ENCODE measurements around the gene DCUN1D5. TPM values are rescaled to one million over a fixed set of nuclear protein-coding genes. Genes with fewer than 3 reads are reported as not detected.

Gene DCUN1D5
- total and polyA plus RNA-seq, 2 of the 13 experiments (the other 11 are each of a cell fraction or from before 2014, with no cell fraction given), result 32.9 to 46.7 TPM

DNA sequence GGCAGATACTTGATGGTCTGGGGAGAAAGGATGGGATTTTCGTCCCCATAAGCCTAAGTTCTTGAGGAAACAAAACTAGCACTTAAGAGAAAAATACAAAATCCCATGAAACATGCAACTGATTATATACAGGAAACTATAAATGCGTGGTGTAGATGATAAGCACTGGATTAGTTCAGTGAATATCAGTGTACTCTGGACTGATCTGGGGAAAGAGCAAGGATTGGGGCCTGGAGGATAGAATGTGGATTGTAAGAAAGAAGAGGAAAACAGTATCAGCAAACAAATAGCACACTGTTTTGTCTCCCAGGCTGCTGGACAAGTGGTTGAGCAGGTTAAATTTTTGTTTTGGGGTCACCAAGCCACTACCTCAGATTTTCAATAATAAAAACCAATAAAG lies 49.8 kb downstream of the DCUN1D5 start:
- H2AFZ ChIP-seq (ENCODE audit: low read length), result no peak overlapping the region
- 11% methylated on average over 2 of the region's 2 CpGs for WGBS (ENCODE audit: low lambda C conversion rate)
- H3K9me3 ChIP-seq (ENCODE audit: low read length), result no peaks in the 10 kb centered on the region
- ATAC-seq (no peak), DNase-seq (ENCODE audit: low spot score) (no peak), FAIRE-seq (no peak)
- no peaks in the 10 kb centered on the region for H3K4me1 ChIP-seq (ENCODE audit: insufficient read depth, low read length)
- no peak overlapping the region for H3K4me2 ChIP-seq (ENCODE audit: low read depth, low read length)
- BruUV-seq (replicated peaks), result no TSS peak
- ChIA-PET CTCF (ENCODE audit: low intra/inter-chr PET ratio, low total read pairs) (no interaction called here), POLR2A (no interaction called here)
- H3K27me3 ChIP-seq (ENCODE audit: control insufficient read depth in 1 of 2, insufficient read depth in 2 of 2, low read length in 2 of 2), result no peaks in the 10 kb centered on the region
- H3K27ac ChIP-seq (ENCODE audit: extremely low read length, insufficient read depth, low read length), result no peak overlapping the region
- H3K36me3 ChIP-seq (replicated peaks in 1 of 2; ENCODE audit: control insufficient read depth in 1 of 2, insufficient read depth in 2 of 2, low read length in 2 of 2), result no peaks in the 10 kb centered on the region
- H4K20me1 ChIP-seq (ENCODE audit: insufficient read depth, low read length), result no peaks in the 10 kb centered on the region
- TF ChIP-seq NAIF1 (CRISPR knock-in tag; IDR thresholded peaks at IDR 0.05; ENCODE audit: borderline replicate concordance), result no peak
- no peak for TF ChIP-seq E2F2 (CRISPR knock-in tag; IDR thresholded peaks at IDR 0.05; ENCODE audit: borderline replicate concordance)
- TF ChIP-seq BHLHE40 (IDR thresholded peaks at IDR 0.05; ENCODE audit: low read length), result no peak
- no peak for TF ChIP-seq PAX8 (CRISPR knock-in tag; IDR thresholded peaks at IDR 0.05; ENCODE audit: borderline replicate concordance)
- no peak for TF ChIP-seq ARNT (IDR thresholded peaks at IDR 0.05)
- no peak for TF ChIP-seq PAWR (CRISPR knock-in tag; IDR thresholded peaks at IDR 0.05; ENCODE audit: borderline replicate concordance)
- TF ChIP-seq KLF15 (CRISPR knock-in tag; IDR thresholded peaks at IDR 0.05; ENCODE audit: borderline replicate concordance), result no peak
- no peak for TF ChIP-seq HIVEP1 (CRISPR knock-in tag; IDR thresholded peaks at IDR 0.05)
- no peak for TF ChIP-seq MAFF (IDR thresholded peaks at IDR 0.05; ENCODE audit: low read depth, low read length)
- no peak for TF ChIP-seq PRMT3 (CRISPR knock-in tag; IDR thresholded peaks at IDR 0.05; ENCODE audit: borderline replicate concordance, low read depth)
- TF ChIP-seq RARA (CRISPR knock-in tag; IDR thresholded peaks at IDR 0.05), result no peak
- intact Hi-C loops (cut with micrococcal nuclease; ENCODE audit: unreplicated experiment), result no loop called here
- in situ Hi-C loops (cut with HindIII; ENCODE audit: extremely low pct_ligation_motif_present, low pct_unique_long_range_greater_than_20kb), result no loop called here
- no peaks in the 10 kb centered on the region for H3K79me2 ChIP-seq (ENCODE audit: insufficient read depth, low read length)
- H3K4me3 ChIP-seq (replicated peaks in 1 of 3; ENCODE audit: insufficient read depth in 1 of 3, low read depth in 2 of 3, low read length in 3 of 3), result no peak overlapping the region
- no peak overlapping the region for H3K9ac ChIP-seq (ENCODE audit: insufficient read depth, low read depth, low read length)
